Measurements from ENCODE around the gene DAB1.

The DAB1 gene

GRCh38 chr1:57311006-57311405, 112.9 kb downstream of the DAB1 start:
- no peak for DNase-seq

- DNase-seq: no peak
These were observed 114.2 kb downstream of the DAB1 start for GRCh38 chr1:57309630-57310029.

DNA sequence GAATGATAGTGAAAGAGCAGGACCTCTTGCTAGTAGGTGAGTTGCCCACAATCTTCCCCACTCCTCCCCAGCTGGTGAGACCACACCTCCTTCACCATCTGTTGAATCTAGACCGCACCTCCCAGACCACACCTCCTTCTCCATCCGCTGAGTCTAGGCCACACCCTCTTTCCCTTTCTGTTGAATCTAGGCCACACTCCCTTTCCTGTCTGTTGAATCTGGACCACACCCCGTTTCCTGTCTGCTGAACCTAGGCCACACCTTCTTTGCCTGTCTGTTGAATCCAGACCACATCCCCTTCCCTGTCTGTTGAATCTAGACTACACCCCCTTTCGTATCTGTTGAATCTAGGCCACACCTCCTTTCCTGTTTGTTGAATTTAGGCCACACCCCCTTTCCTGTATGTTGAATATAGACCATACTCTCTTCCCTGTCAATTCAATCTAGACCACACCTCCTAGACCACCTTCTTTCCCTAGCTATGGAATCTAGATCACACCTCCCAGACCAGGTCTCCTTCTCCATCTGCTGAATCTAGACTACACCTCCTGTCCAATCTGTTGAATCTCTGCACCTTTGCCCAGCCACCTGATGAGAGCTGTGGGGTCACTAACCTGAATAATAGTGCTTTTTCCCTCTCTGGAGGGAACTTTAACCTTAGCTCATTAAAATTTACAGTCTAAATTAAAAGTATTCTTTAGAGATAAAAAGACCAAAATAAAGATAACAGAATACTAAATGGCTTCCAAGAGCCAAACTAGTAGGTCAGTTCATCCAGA, 116.3 kb downstream of the DAB1 start:
- DNase-seq: no peak

- no peak for DNase-seq
These were observed 119.3 kb downstream of the DAB1 start for GRCh38 chr1:57304591-57304990.

DNA sequence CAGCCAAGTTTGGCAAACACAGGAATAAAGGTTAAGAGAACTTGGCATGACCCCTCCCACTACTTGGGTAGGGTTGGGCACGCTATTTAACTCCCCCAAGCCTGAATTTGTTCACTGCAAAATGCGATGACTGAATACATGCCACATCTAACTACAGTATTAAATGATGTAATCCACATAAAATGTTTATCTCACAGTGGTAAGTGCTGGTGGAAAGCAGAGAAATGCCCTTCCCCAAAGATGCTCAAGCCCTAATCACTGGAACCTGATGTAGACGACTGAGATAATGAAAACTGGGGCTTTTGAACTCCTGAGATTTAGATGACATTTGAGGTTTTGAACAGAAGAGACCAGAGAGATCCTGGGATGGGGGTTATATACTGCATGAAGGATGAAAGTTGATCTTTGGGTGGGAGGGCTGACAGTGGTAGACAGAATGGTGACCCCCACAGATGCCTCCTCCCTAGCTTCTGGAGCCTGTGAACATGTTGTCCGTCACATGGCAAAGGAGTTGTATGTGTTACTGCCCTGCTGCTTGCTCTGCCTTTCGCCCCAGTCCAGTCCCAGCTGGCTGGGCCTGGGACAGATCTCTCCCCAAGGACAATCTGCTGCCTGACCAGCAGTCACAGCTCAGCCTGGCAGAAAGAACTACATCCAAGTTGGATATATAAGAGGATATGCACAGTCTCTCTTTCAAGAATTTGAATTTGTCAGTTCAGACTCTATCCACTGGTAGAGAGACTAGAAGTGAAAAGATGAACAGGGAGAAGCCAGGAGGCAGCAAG, 120.9 kb downstream of the DAB1 start:
- DNase-seq: no peak

DNA sequence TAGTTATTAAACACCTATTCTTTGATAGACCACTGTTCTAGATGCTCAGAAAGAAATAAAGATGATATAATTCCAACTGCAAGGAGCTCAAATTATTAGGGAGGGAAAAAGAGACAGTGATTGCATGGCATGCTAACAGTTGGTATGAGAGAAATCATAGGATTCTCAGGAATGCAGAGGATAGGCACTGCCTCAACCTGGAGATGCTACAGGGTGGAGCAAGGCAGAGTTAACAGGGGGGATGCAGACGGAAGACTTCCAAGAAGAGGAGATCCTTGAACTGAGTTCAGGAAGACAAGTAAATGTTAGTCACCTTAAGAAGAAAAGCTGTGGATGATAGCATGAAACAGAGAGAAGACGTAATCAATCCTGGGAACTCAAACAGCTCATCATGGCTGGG, 123.7 kb downstream of the DAB1 start:
- no peak for DNase-seq

DNA sequence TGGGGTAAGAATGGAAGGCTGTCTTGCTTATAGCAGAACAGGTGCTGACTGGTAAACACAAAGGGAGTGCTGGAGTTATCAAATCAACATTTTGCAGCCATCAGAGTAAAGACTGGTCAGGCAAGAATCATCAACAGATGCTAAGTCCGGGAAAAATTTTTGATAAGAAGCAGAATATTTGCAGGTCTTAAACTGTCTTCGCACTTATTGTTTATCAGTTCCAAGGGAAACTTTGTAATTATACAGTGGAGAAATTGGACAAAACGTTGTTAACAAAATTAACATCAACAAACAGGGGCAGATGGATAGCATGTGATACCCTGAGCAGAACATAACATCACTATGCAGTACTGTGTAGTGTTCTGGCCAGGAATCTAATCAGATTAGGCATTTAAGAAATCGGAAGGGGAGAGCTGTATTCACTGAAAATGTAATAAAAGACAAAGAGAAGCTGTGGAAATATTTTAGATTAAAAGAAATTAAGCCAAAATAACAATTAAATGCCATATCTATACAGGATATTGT, 127.1 kb downstream of the DAB1 start:
- no peak for DNase-seq

GRCh38 chr1:57295326-57295725, 128.5 kb downstream of the DAB1 start:
- DNase-seq: no peak

DNA sequence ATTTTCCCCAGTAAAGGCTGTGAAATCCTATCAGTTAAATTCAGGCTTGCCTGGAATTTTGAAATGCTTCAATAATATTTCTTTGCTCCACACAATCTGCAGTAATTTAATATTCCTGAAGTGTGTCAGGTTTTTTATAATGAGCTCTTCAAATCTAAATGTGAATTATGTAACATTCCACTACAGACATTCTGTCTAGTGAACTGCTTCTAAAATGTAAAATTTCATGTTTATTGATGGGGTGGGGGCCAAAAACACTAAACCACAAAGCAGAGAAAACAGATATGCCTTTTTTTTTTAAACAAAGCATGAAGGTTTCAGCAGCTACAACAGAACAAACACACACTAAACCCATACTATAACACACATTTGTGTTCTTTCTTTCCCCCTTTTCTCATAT, 129.7 kb downstream of the DAB1 start:
- no peak for DNase-seq

DNA sequence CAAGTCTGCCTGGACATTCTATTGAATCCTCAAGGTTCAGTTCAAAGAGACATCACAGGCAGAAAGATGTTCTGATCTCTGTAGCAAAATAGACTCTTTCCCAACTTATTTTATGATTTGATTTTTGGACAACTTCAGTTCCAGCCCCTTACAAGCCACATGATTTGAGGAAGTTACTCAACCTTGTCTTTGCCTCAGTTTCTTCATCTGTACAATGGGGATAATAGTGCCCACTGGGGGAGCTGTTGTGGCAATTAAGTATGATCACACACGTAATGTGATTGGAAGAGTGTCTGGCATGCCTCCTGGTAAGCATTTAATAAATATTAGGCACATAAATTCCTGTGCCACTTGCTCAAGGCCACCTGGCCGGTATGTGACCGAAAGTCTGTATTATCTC, 130.6 kb downstream of the DAB1 start:
- no peak for DNase-seq

GRCh38 chr1:57289781-57290180, 134.1 kb downstream of the DAB1 start:
- no peak for DNase-seq

GRCh38 chr1:57285992-57286391, 137.9 kb downstream of the DAB1 start:
- DNase-seq: no peak

DNA sequence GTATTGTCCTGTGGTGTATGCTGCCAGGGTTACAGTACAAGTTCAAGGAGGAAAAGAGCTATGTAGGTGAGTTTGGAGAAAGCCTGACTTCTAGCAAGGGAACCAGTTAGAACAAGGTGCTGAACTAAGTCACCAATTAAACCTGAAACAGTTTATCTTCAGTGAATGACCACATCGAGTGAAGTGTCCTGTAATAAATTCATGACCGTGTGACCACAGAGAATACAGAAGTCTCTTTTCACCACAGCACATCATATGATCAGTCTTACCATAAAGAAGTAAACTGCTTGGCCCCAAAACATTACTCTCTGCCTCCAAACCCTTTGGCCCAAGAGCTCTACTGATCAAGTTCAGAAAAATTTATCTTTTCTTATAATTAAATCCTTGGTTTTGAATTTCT, 141.4 kb downstream of the DAB1 start:
- DNase-seq: no peak

- no peak for DNase-seq
These were observed 142.5 kb downstream of the DAB1 start for GRCh38 chr1:57281324-57281723.

DNA sequence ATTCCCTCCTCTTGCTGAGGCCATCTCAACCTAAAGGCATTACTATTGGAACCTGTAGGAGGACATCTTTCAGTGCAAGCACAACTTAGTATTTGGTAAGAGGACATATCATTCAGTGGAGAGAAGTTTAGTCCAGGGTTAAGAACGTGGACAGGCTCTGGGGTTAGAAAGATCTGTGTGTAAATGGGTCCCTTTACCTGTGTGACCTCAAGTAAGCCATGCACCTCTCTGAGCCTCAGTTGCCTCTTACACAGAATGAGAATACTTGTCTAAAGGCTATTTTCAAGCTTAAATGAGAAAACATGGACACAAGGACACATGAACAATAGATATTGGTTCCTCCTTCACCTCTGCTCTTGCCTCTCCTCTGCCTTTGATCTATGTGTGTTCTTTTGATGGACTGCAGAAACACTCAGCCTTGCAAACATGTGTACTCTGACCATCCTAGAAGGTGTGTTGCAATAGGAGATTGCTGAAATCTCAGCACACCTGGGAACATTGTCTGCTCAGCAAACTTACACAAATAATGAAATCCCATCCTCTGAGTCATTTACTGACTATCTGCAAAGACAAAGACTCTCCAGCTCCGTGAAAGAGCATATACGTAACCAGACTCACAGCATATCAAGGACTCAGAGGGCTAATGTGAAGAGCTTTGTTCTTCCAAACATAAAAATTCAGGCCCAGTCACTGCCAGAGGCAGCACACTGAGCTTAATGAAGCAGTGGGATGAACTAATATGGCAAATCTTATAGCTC, 143.8 kb downstream of the DAB1 start:
- no peak for DNase-seq

- no peak for DNase-seq
These were observed 145.3 kb downstream of the DAB1 start for GRCh38 chr1:57278558-57278957.

DNA sequence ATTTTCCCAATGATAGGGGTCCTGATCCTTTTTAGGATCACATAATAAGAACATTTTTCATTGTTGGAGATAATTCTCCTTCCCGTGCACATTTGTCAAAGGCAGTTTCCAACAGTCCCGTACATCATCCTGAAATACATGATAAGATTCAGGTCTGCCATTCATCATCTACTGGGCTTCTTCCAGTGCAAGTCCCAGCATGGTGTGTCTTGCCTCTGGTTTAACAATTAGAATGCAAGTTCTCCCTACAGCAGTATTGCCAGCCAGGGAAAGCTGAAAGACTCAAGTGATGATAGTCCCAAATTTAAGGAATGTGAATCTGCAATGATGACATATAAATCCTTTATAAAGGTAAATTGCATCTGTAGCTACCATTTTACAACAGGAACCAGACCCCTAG, 146.2 kb downstream of the DAB1 start:
- DNase-seq: no peak

DNA sequence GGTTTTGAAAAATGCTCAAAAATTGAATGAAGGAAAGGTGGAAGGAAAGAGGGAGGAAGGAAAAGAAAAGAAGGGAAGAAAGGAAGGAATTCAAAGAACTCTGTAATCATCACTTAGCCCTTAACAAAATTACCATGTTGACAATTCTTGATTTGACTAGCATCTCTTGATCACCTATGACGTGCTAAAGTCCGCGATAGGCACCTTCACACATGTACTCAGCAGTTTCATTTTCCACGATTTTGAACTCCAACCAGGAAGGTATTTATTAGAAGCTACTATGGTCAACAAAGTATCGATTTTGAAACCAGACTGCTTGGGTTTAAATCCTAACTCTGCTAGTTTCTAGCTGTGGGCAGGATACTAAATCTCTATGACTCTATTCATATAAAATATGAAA, 146.9 kb downstream of the DAB1 start:
- no peak for DNase-seq

GRCh38 chr1:57272601-57273000, 151.3 kb downstream of the DAB1 start:
- DNase-seq: no peak

DNA sequence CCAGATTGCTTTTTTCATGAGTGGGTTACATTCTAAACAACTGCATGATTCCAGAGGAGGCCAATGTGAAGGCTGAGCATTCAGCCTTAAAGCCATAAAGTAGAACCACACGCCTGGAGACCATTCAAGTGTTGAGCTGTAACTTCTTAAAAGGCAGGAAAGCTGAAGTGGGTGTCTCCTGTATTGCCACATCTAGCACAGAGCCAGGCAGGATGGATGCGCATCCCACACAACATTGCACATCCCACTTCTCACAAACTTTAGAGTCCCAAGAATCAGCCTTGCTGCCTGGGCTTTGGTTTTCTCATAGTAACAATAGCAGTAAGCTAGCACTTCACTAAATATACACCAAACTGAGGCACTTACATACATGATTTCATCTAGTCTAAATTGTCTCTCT, 151.7 kb downstream of the DAB1 start:
- no peak for DNase-seq

GRCh38 chr1:57270927-57271698, 152.7 kb downstream of the DAB1 start:
- DNase-seq: no peak

DNA sequence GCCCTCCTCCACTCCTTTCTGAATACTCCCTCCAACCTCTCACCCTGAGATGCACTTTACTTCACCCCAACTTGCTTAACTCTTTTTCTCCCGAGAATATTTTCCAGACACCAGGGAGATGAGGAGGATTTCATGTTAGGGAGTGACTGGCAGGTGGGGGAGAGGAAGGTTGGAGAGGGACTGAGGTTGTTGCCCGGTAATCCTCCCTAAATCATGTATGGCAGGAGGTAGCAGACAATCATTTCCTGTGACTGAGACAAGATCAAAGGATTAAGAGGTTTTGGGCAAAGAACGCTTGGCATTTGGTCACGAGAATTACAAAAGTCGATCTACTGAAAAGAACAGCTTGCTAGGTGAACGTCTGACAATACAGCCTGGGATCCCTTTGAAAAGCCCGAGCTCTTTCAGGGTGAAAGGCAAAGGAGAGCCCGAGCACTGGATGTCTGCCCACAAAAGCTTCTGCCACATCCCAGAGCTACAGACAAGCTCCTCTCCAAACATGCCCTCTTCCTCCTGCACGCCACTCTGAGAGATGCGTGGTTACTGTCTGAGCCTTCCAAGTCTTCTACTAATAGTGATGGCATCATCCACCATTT, 154.1 kb downstream of the DAB1 start:
- DNase-seq: no peak
